ENCODE measurements around the gene OR4K14. TPM values are rescaled to one million over a fixed set of nuclear protein-coding genes. Genes with fewer than 3 reads are reported as not detected.

Gene OR4K14, protein sequence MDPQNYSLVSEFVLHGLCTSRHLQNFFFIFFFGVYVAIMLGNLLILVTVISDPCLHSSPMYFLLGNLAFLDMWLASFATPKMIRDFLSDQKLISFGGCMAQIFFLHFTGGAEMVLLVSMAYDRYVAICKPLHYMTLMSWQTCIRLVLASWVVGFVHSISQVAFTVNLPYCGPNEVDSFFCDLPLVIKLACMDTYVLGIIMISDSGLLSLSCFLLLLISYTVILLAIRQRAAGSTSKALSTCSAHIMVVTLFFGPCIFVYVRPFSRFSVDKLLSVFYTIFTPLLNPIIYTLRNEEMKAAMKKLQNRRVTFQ
- not detected for total RNA-seq

GRCh38 chr14:20019257-20019865, at the start of gene OR4K14:
Gene OR4K14, minus strand, starts transcription at chr14:20019307. Its CDS starts 4,114 bp downstream, at chr14:20015193.

GRCh38 chr14:20059745-20060144, 40.6 kb upstream of the OR4K14 start, which contains the start of gene OR4L1:
Gene OR4L1, plus strand, starts transcription at chr14:20060045. Its CDS starts 0 bp downstream, at chr14:20060045.

DNA sequence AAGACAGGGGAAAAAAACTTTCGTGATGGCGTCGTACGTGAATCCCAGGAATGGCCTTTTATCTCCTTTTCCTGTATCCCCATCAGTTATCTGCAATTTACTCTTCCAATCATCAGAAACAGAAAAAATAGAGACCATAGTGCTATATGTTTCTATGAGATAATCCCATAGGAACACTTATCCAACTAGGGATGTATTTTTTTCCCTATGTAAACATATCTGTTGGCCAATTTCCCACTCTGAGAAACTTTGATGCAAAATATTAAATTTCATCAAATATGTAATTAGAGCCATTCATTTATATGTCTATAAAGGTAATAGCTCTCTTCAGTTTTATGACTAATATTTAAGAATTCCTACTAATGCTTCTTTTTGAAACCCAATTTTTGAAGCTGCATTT, 16.8 kb upstream of the OR4K14 start, which contains the start of gene OR4K13:
Gene OR4K13 (minus strand): TSS at position 101 of the 400 bp plus-strand sequence. CDS start 1,280 bp downstream, outside the sequence.

DNA sequence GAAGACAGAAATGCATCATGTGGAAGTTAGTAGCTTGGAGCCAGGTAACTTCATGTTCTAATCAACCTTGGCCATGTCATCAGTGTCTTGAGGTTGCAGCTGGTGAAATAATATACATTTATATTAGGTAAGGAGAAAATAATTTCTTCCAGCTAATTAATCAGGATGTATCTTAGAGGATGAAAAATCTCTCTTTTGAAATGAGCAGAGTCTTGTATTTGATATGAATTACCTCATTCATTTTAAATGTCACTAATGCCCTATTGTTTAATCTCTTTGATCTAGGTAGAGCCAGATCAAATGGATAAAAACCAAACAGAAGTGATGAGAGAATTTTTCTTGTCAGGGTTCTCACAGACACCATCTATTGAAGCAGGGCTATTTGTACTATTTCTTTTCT, 17.2 kb downstream of the OR4K14 start, which contains the start of gene OR4Q2:
Gene OR4Q2 (plus strand): TSS at position 301 of the 400 bp plus-strand sequence.

GRCh38 chr14:19975291-19975690, 43.8 kb downstream of the OR4K14 start, which contains the start of gene OR4K15:
Gene OR4K15, plus strand, starts transcription at chr14:19975591. Its CDS starts 0 bp downstream, at chr14:19975591.

Other genes with a start within 250 kb of the OR4K14 start
- not detected for gene OR4M1, start 245.8 kb downstream of the OR4K14 start, total RNA-seq
- not detected for gene OR4N2, start 215.5 kb downstream of the OR4K14 start, total RNA-seq
- gene OR4K2, start 144.2 kb downstream of the OR4K14 start, total RNA-seq = not detected
- gene OR4K5, start 98.7 kb downstream of the OR4K14 start, total RNA-seq = not detected
- not detected for gene OR4K1, start 88.4 kb downstream of the OR4K14 start, total RNA-seq
- gene OR4K15, start 43.7 kb downstream of the OR4K14 start, total RNA-seq = not detected
- gene OR4Q2, start 17.1 kb downstream of the OR4K14 start, total RNA-seq = not detected
- gene OR4K13, start 16.7 kb upstream of the OR4K14 start, total RNA-seq = not detected
- not detected for gene OR4L1, start 40.7 kb upstream of the OR4K14 start, total RNA-seq
- gene OR4K17, start 91.4 kb upstream of the OR4K14 start, total RNA-seq = not detected
- gene OR4N5, start 119.5 kb upstream of the OR4K14 start, total RNA-seq = not detected
- gene OR11G2, start 171.6 kb upstream of the OR4K14 start, total RNA-seq = not detected
- gene OR11H6, start 204.4 kb upstream of the OR4K14 start, total RNA-seq = not detected
- gene OR11H7, start 209.7 kb upstream of the OR4K14 start, total RNA-seq = not detected
- not detected for gene OR11H4, start 220.0 kb upstream of the OR4K14 start, total RNA-seq

Data from camera-type eye (tissue), 1 donor.